K562 (cell line): Measurements from ENCODE around the gene TIMP2. TPM values are rescaled to one million over a fixed set of nuclear protein-coding genes. Genes with fewer than 3 reads are reported as not detected.
A peak's percentile ranks its signal among the peaks of the same experiment; 100 is the strongest.

Experiments used
- ARID1B ChIP-seq: fragments of 450-650 bp; IDR thresholded peaks from 2 replicates; pipeline ENCODE4 v1.6.1; 2016; ENCODE audit warnings: antibody characterized with exemption, mild to moderate bottlenecking, inconsistent platforms
- BCOR ChIP-seq: fragments of 450-650 bp; IDR thresholded peaks from 2 replicates; pipeline ENCODE4 v1.6.1; 2016
- DPF2 ChIP-seq: fragments of 450-650 bp; IDR thresholded peaks from 2 replicates; pipeline ENCODE4 v1.6.1; 2016
- ETV1 ChIP-seq: fragments of 450-650 bp; conservative IDR thresholded peaks from 2 replicates; pipeline ENCODE4 v1.6.1; 2016; ENCODE audit warnings: missing genetic modification characterization, control low read depth, low read depth, missing compliant biosample characterization
- FOXK1 ChIP-seq: sonication (generic); formaldehyde crosslinking; IDR thresholded peaks from 2 replicates; pipeline ENCODE4 v1.8.0; 2022; ENCODE audit warnings: missing genetic modification reagents, mild to moderate bottlenecking, borderline replicate concordance
- THRAP3 ChIP-seq: fragments of 450-650 bp; IDR thresholded peaks from 2 replicates; pipeline ENCODE4 v1.6.1; 2016; ENCODE audit warnings: mild to moderate bottlenecking, inconsistent platforms, borderline replicate concordance
- ZNF589 ChIP-seq: fragments of 200-800 bp; sonication (Bioruptor generic); IDR thresholded peaks from 2 replicates; pipeline ENCODE4 v1.6.1; 2016; ENCODE audit warnings: low read depth, missing genetic modification characterization, missing compliant biosample characterization
- polyA plus RNA-seq, 8 experiments: library from polyadenylated mRNA; depleted of rRNA in 4 of 8; stranded (reverse) in 5 of 8; unstranded in 3 of 8; fragments of >200 nt; fragmentation: Nextera tagmentation in 2 of 8; fragmentation: Illumina TruSeq in 1 of 8; extraction: Ambion mirVana in 2 of 8; extraction: Trizol in 1 of 8; gene quantifications; 2 replicates each; pipeline versions ENCODE4 v1.2.1 to v1.2.3, GENCODE V29; 2011 to 2014; ENCODE audit warnings: inconsistent platforms in 1 of 8, missing spikeins in 1 of 8
- total RNA-seq, 7 experiments: library from RNA; depleted of rRNA in 6 of 7; stranded (reverse); fragments of >200 nt in 6 of 7; fragmentation: Illumina TruSeq in 2 of 7; extraction: Trizol in 2 of 7; gene quantifications; 2 replicates each; pipeline versions ENCODE4 v1.2.1 to v1.2.3, GENCODE V29; 2011 to 2021; ENCODE audit warnings: low replicate concordance in 1 of 7
- TF ChIP-seq, protein P1 (sequence below), 2 experiments: fragments of 450-650 bp; IDR thresholded peaks; 2 replicates each; pipeline ENCODE4 v1.6.1; 2016; ENCODE audit warnings: mild to moderate bottlenecking in 2 of 2, borderline replicate concordance in 1 of 2, low read depth in 1 of 2, moderate library complexity in 1 of 2
- TF ChIP-seq, protein P2 (sequence below), 2 experiments: fragments of 450-650 bp; formaldehyde crosslinking in 1 of 2; IDR thresholded peaks; 2 replicates each; pipeline versions ENCODE4 v1.4.0 to v1.6.1; 2014 to 2020; ENCODE audit warnings: mild to moderate bottlenecking in 2 of 2, borderline replicate concordance in 1 of 2, low read depth in 1 of 2

The TIMP2 gene
- total and polyA plus RNA-seq, 9 of the 15 experiments (the other 6 are each of a cell fraction or from before 2014, with no cell fraction given) = 0.55 TPM; not detected in 8

DNA sequence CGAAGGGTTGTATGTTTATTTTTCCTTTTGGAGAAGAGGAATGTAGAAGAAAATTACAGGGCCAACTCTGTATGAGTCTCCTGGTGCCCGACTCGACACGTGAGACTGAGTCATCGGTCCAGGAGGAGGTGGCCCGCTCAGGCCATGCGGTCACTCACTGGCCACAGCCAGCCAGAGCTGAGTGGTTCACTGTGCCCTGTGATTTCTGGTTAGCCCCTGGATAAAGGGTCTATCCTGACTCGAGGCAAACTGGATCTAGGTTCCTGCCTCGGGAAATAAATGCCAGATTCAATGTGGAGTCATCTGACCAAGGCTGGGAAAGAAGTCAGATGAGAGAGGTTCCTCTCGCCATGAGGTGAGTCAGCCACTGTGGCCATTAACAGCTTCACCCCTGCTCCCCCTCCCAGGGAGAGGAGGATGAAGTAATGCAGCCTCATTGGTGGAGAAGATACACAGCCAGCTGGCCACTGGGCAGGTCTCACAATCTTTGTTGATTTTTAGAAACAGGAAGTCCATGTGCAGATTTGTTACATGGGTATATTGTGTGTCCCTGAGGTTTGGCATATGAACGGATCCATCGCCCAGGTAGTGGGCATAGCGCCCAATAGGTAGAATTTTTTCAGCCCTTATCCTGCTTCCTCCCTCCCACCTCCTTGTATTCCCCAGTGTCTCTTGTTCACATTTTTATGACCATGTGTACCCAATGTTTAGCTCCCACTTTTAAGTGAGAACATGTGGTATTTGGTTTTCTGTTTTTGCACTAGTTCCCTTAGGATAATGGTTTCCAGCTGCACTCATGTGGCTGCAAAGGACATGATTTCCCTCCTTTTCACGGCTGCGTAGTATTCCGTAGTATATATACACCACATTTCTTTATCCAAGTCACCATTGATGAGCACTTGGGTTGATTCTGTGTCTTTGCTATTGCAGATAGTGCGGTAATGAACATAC lies 62.8 kb downstream of the TIMP2 start (continued):
- TF ChIP-seq, protein P1, sequence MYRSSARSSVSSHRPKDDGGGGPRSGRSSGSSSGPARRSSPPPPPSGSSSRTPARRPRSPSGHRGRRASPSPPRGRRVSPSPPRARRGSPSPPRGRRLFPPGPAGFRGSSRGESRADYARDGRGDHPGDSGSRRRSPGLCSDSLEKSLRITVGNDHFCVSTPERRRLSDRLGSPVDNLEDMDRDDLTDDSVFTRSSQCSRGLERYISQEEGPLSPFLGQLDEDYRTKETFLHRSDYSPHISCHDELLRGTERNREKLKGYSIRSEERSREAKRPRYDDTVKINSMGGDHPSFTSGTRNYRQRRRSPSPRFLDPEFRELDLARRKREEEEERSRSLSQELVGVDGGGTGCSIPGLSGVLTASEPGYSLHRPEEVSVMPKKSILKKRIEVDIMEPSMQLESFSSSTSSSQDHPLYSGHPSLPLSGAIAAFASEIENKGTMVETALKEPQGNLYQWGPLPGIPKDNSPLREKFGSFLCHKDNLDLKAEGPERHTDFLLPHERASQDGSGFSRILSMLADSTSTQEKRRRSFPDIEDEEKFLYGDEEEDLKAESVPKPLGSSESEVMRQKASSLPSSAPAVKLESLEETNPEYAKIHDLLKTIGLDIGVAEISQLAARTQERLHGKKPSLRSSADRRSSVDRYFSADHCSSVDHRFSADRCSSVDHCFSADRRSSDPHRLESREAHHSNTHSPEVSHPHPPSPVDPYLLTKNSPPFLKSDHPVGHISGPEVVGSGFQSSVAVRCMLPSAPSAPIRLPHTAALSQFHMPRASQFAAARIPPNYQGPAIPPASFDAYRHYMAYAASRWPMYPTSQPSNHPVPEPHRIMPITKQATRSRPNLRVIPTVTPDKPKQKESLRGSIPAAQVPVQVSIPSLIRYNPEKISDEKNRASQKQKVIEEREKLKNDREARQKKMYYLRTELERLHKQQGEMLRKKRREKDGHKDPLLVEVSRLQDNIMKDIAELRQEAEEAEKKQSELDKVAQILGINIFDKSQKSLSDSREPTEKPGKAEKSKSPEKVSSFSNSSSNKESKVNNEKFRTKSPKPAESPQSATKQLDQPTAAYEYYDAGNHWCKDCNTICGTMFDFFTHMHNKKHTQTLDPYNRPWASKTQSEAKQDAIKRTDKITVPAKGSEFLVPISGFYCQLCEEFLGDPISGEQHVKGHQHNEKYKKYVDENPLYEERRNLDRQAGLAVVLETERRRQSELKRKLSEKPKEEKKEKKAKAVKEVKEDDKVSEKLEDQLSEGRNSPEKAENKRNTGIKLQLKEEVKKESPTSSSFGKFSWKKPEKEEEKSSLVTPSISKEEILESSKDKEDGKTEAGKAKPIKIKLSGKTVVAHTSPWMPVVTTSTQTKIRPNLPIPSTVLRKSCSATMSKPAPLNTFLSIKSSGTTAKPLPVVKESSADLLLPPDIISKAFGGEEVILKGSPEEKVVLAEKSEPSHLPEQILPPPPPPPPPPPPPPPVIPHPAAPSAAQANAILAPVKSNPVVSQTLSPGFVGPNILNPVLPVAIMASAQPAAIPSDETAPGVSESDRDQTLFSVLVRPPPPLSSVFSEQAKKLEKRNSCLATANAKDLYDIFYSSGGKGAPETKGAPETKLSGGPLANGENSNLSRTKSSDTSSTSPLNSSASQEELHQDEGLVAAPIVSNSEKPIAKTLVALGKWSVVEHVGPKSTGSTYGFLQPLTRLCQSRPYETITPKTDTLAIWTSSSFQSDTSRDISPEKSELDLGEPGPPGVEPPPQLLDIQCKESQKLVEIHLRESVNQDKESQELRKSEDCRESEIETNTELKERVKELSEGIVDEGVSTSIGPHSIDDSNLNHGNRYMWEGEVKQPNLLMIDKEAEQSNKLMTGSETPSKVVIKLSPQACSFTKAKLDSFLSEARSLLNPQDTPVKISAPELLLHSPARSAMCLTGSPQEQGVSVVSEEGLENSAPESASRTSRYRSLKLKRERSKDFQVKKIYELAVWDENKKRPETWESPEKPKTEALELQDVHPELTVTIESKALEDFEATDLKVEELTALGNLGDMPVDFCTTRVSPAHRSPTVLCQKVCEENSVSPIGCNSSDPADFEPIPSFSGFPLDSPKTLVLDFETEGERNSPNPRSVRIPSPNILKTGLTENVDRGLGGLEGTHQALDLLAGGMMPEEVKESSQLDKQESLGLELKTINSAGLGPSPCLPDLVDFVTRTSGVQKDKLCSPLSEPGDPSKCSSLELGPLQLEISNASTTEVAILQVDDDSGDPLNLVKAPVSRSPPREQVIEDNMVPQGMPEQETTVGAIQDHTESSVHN (IDR thresholded peaks at IDR 0.05; ENCODE audit: borderline replicate concordance in 1 of 2, low read depth in 1 of 2) = peak in 1 of 2 experiments; percentile 91; a peak in 2 of 4 replicates
- no peak; the same call in 1 of the 2 replicates for TF ChIP-seq ZNF589
- TF ChIP-seq, protein P2, sequence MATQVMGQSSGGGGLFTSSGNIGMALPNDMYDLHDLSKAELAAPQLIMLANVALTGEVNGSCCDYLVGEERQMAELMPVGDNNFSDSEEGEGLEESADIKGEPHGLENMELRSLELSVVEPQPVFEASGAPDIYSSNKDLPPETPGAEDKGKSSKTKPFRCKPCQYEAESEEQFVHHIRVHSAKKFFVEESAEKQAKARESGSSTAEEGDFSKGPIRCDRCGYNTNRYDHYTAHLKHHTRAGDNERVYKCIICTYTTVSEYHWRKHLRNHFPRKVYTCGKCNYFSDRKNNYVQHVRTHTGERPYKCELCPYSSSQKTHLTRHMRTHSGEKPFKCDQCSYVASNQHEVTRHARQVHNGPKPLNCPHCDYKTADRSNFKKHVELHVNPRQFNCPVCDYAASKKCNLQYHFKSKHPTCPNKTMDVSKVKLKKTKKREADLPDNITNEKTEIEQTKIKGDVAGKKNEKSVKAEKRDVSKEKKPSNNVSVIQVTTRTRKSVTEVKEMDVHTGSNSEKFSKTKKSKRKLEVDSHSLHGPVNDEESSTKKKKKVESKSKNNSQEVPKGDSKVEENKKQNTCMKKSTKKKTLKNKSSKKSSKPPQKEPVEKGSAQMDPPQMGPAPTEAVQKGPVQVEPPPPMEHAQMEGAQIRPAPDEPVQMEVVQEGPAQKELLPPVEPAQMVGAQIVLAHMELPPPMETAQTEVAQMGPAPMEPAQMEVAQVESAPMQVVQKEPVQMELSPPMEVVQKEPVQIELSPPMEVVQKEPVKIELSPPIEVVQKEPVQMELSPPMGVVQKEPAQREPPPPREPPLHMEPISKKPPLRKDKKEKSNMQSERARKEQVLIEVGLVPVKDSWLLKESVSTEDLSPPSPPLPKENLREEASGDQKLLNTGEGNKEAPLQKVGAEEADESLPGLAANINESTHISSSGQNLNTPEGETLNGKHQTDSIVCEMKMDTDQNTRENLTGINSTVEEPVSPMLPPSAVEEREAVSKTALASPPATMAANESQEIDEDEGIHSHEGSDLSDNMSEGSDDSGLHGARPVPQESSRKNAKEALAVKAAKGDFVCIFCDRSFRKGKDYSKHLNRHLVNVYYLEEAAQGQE (IDR thresholded peaks at IDR 0.05; ENCODE audit: borderline replicate concordance) = peak; percentile 61
- TF ChIP-seq, protein P2 (CRISPR knock-in tag; IDR thresholded peaks at IDR 0.05; ENCODE audit: low read depth) = no peak
- TF ChIP-seq DPF2 = peak; percentile 92
- TF ChIP-seq ARID1B = peak; percentile 81
- peak; percentile 89 for TF ChIP-seq BCOR
- no peak for TF ChIP-seq THRAP3
- TF ChIP-seq ETV1 (tag) = 0 out of 2 replicates have a peak, but pooled peaks have one; percentile 17
- peak; percentile 64; the same call in 1 of the 2 replicates for TF ChIP-seq FOXK1 (CRISPR knock-in tag)
